ENCODE data around the gene TMEM254. TPM values are rescaled to one million over a fixed set of nuclear protein-coding genes. Genes with fewer than 3 reads are reported as not detected.

The TMEM254 gene, protein sequence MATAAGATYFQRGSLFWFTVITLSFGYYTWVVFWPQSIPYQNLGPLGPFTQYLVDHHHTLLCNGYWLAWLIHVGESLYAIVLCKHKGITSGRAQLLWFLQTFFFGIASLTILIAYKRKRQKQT
- total RNA-seq, result 1 to 10 TPM; 8.7 to 9.6 TPM

DNA sequence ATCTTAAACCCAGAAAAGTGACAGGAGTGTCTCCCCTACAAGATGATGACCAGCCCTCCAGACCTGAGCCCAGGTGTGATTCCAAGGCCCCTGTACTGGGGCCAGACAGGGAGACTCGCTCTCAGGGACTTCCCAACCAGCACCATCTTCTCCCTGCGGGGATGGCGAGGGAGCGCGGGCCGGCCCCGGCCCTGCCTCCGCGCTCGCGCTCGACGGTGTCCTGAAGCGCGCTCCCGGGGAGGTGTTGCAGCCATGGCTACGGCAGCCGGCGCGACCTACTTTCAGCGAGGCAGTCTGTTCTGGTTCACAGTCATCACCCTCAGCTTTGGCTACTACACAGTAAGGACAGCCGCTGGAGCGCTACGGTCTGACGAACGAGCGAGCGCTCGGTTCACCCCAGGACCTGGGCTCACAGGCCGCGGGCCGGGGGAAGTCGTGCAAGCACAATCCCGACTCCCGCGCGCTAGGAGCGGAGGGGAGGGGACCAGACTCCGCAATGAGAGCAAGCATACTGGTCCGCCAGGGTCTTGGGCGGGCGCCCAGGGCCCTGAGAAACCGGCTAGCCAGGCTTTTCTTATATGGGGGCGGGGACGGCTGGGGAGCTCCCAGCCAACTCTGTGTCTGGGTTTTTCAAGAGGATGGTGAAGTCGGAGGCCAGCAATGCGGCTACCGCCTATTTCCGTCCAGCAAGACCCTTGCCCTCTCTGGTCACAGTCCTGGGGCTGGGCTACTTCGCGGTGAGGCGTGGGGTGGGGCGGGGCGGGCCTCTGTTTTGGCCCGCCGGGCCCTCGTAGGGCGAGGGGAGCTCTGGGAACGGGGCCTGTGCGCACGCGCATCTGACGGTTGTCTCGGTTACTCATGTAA is at the start of gene TMEM254:
TSS of gene TMEM254 (plus strand) at position 218 of the 864 bp plus-strand sequence. CDS start at position 253, 35 bp downstream.

DNA sequence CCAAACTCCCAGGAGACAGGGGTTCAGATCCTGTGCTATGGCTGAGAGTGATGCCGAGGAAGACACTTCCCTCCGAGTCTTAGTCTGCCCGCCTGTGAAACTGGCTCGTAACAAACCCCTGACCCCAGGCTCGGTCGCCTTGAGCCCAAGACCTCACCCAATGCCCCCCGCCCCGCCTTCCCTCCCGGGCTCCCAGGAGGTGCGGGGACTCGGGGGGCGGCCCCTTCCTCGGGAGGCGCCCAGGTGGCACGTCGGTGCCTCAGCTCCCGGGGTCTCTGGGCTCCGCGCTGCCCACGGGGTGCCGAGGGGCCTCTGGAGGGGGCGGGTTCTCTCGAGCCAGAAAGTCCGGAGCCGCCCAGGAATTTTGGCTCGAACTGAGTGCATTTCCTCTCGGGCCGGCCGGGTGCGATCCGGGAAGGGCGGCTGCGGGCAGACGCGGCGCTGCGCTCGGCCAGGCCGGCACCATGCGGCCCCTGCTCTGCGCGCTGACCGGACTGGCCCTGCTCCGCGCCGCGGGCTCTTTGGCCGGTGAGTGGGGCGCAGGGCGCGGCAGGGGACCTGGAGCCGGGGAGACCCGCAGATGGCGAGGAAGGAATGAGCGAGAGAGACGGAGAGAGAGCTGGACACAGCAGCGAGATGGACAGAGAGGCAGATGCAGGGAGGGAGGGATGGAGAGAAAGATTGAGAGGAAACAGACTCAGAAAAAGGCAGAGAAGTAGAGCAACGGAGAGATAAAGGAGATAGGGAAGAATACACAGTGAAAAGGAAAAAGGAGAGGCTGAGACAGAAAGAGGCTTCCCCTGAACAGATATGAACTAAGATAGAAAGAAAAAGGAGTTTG is 54.1 kb downstream of the TMEM254 start, which contains the start of gene PLAC9:
TSS of gene PLAC9 (plus strand) at position 432 of the 841 bp plus-strand sequence. CDS start at position 465, 33 bp downstream.

Other genes with a start within 250 kb of the TMEM254 start
- gene SFTPD, start 129.6 kb upstream of the TMEM254 start, total RNA-seq, result not detected
- gene PLAC9, start 54.1 kb downstream of the TMEM254 start, total RNA-seq, result 1 to 10 TPM in 1 of 2 donors, under 1 TPM in 1; 0.67 to 1.4 TPM
- 10 to 100 TPM; 51.6 to 67.1 TPM for gene ANXA11, start 126.9 kb downstream of the TMEM254 start, total RNA-seq
- 1 to 10 TPM in 1 of 2 donors, under 1 TPM in 1; 0.33 to 1.4 TPM for gene MAT1A, start 211.0 kb downstream of the TMEM254 start, total RNA-seq

Measured in melanocyte of skin (primary cell).